Activated CD4-positive, CD25-positive, alpha-beta regulatory T cell treated with anti-CD3 and anti-CD28 coated beads, Interleukin-2, amount 50 U/mL, for 24 hours (primary cell): Measurements from ENCODE around the gene CFC1B.
"Not testable (repeated sequence)": the region's sequence is repeated elsewhere in the genome, so short reads cannot be mapped to it uniquely, and the experiment has no call there.

Experiments
- ATAC-seq, 2 donors: fragments of 150-1000 bp; cut with Tn5 transposase; one replicate each; pipeline ENCODE4 v1.10.0; 2021; ENCODE audit warnings: mild to moderate bottlenecking in 1 of 2, moderate library complexity in 1 of 2

The CFC1B gene

GRCh38 chr2:130520992-130521391, at the start of gene CFC1B:
Gene CFC1B, plus strand, starts transcription at chr2:130521222. Its CDS starts 263 bp downstream, at chr2:130521485.
- not testable (repeated sequence) for ATAC-seq

GRCh38 chr2:130491073-130491472, 29.9 kb upstream of the CFC1B start:
- ATAC-seq, result not testable (repeated sequence)

GRCh38 chr2:130509228-130509627, 11.8 kb upstream of the CFC1B start, which contains the start of gene POTEI:
Gene POTEI, minus strand, starts transcription at chr2:130509328. Its CDS starts 93 bp downstream, at chr2:130509235.
- not testable (repeated sequence) for ATAC-seq

- not testable (repeated sequence) for ATAC-seq
These were observed 9.9 kb upstream of the CFC1B start for GRCh38 chr2:130510807-130511746.

- ATAC-seq, result not testable (repeated sequence)
These were observed 9.1 kb upstream of the CFC1B start for GRCh38 chr2:130511747-130512451.

GRCh38 chr2:130518516-130519106, 2.4 kb upstream of the CFC1B start:
- not testable (repeated sequence) for ATAC-seq

- not testable (repeated sequence) for ATAC-seq
These were observed 1.4 kb downstream of the CFC1B start for GRCh38 chr2:130522390-130522789.

- ATAC-seq, result not testable (repeated sequence)
These were observed 6.4 kb downstream of the CFC1B start for GRCh38 chr2:130527365-130527967.

- ATAC-seq, result not testable (repeated sequence)
These were observed 8.5 kb downstream of the CFC1B start for GRCh38 chr2:130529545-130529944.

- ATAC-seq, result not testable (repeated sequence)
These were observed 9.2 kb downstream of the CFC1B start for GRCh38 chr2:130530212-130530611.

GRCh38 chr2:130531225-130531624, 10.2 kb downstream of the CFC1B start:
- peak; percentile 94 to 95 for ATAC-seq

GRCh38 chr2:130531672-130532071, 10.7 kb downstream of the CFC1B start:
- ATAC-seq, result peak in 1 of 2 donors; percentile 16

GRCh38 chr2:130536654-130537053, 15.6 kb downstream of the CFC1B start:
- ATAC-seq, result not testable (repeated sequence)

- not testable (repeated sequence) for ATAC-seq
These were observed 17.2 kb downstream of the CFC1B start for GRCh38 chr2:130538271-130538670.

- ATAC-seq, result not testable (repeated sequence)
These were observed 21.8 kb downstream of the CFC1B start for GRCh38 chr2:130542789-130543188.

- ATAC-seq, result not testable (repeated sequence)
These were observed 22.9 kb downstream of the CFC1B start for GRCh38 chr2:130543785-130544528.

GRCh38 chr2:130544978-130545377, 24.0 kb downstream of the CFC1B start:
- ATAC-seq, result not testable (repeated sequence)

- ATAC-seq, result not testable (repeated sequence)
These were observed 27.4 kb downstream of the CFC1B start for GRCh38 chr2:130548418-130548817.

- not testable (repeated sequence) for ATAC-seq
These were observed 28.5 kb downstream of the CFC1B start for GRCh38 chr2:130549475-130549874.

- ATAC-seq, result not testable (repeated sequence)
These were observed 33.2 kb downstream of the CFC1B start for GRCh38 chr2:130554178-130554577.

- ATAC-seq, result not testable (repeated sequence)
These were observed 35.4 kb downstream of the CFC1B start for GRCh38 chr2:130556441-130556840.

- not testable (repeated sequence) for ATAC-seq
These were observed 45.1 kb downstream of the CFC1B start for GRCh38 chr2:130566165-130566564.
